ENCODE measurements around the gene CLDND2.

Gene CLDND2

GRCh38 chr19:51370230-51370629 is 1.4 kb upstream of the CLDND2 start:
- Histone ChIP-seq H3K27me3 (ENCODE audit: insufficient read depth, poor library complexity, severe bottlenecking) (no peaks in the 10 kb centered on the region), H3K4me3 (replicated peaks; ENCODE audit: insufficient read depth, low read length) (no peak overlapping the region), H3K27ac (replicated peaks) (no peak overlapping the region)
- no peak for TF ChIP-seq GABPA (IDR thresholded peaks at IDR 0.05; ENCODE audit: low read depth)
- no peak for TF ChIP-seq SPI1 (IDR thresholded peaks at IDR 0.05; ENCODE audit: borderline replicate concordance, low read depth)
- TF ChIP-seq POLR2AphosphoS5 (IDR thresholded peaks at IDR 0.05; ENCODE audit: low read depth): no peak
- no peak for TF ChIP-seq REST (IDR thresholded peaks at IDR 0.05; ENCODE audit: insufficient replicate concordance, low read depth)
- TF ChIP-seq CTCF (IDR thresholded peaks at IDR 0.05; ENCODE audit: insufficient read depth, low read length): no peak
- DNase-seq (ENCODE audit: low read depth in 1 of 2, low spot score in 1 of 2): no peak

- H3K27me3 ChIP-seq (ENCODE audit: insufficient read depth, poor library complexity, severe bottlenecking): no peaks in the 10 kb centered on the region
- peak; percentile 99 to 100 for DNase-seq (ENCODE audit: low read depth in 1 of 2, low spot score in 1 of 2)
- H3K27ac ChIP-seq (replicated peaks): peak overlapping the region; percentile 92
- TF ChIP-seq POLR2AphosphoS5 (IDR thresholded peaks at IDR 0.05; ENCODE audit: low read depth) (peak; percentile 19), CTCF (IDR thresholded peaks at IDR 0.05; ENCODE audit: insufficient read depth, low read length) (no peak)
- peak overlapping the region; percentile 67 for H3K4me3 ChIP-seq (replicated peaks; ENCODE audit: insufficient read depth, low read length)
These were observed 1.0 kb downstream of the CLDND2 start for GRCh38 chr19:51367565-51368365.

GRCh38 chr19:51367255-51367564 is 1.6 kb downstream of the CLDND2 start:
- DNase-seq (ENCODE audit: low read depth in 1 of 2, low spot score in 1 of 2): no peak
- Histone ChIP-seq H3K4me3 (replicated peaks; ENCODE audit: insufficient read depth, low read length) (peak overlapping the region; percentile 67), H3K27me3 (ENCODE audit: insufficient read depth, poor library complexity, severe bottlenecking) (no peaks in the 10 kb centered on the region), H3K27ac (replicated peaks) (peak overlapping the region; percentile 92)
- TF ChIP-seq POLR2AphosphoS5 (IDR thresholded peaks at IDR 0.05; ENCODE audit: low read depth): peak; percentile 36; the same call in 1 of the 2 replicates
- TF ChIP-seq REST (IDR thresholded peaks at IDR 0.05; ENCODE audit: insufficient replicate concordance, low read depth): no peak

GRCh38 chr19:51366389-51367254 is 2.2 kb downstream of the CLDND2 start:
- Histone ChIP-seq H3K4me3 (replicated peaks; ENCODE audit: insufficient read depth, low read length) (peak overlapping the region; percentile 67), H3K27ac (replicated peaks) (peak overlapping the region; percentile 92), H3K27me3 (ENCODE audit: insufficient read depth, poor library complexity, severe bottlenecking) (no peaks in the 10 kb centered on the region)
- DNase-seq (ENCODE audit: low read depth in 1 of 2, low spot score in 1 of 2): peak; percentile 97 to 99
- no peak for TF ChIP-seq CTCF (IDR thresholded peaks at IDR 0.05; ENCODE audit: insufficient read depth, low read length)
- TF ChIP-seq SPI1 (IDR thresholded peaks at IDR 0.05; ENCODE audit: borderline replicate concordance, low read depth): no peak
- TF ChIP-seq REST (IDR thresholded peaks at IDR 0.05; ENCODE audit: insufficient replicate concordance, low read depth): no peak
- TF ChIP-seq GABPA (IDR thresholded peaks at IDR 0.05; ENCODE audit: low read depth): no peak
- peak; percentile 90 for TF ChIP-seq POLR2AphosphoS5 (IDR thresholded peaks at IDR 0.05; ENCODE audit: low read depth)
